Neural cell (in vitro differentiated cells): Measurements from ENCODE around the gene HTR7. TPM values are rescaled to one million over a fixed set of nuclear protein-coding genes. Genes with fewer than 3 reads are reported as not detected.

Source experiments
- H2AFZ ChIP-seq: fragments of 200-600, 300-800 bp; sonication (generic), shearing (Covaris generic); 2 replicates; pipeline ENCODE4 v1.6.0; 2014; ENCODE audit warnings: low read depth, mild to moderate bottlenecking, antibody characterized with exemption, low read length, moderate library complexity
- H3F3A ChIP-seq: fragments of 200-600 bp; shearing (Covaris generic); 2 replicates; pipeline ENCODE4 v1.6.1; 2016; ENCODE audit warnings: mild to moderate bottlenecking, moderate library complexity, mixed read lengths, antibody characterized with exemption, low read length; ENCODE audit not compliant: insufficient read depth, poor library complexity, severe bottlenecking
- H3K27ac ChIP-seq: fragments of 200-600, 300-800 bp; sonication (generic), shearing (Covaris generic); 2 replicates; pipeline ENCODE4 v1.5.1; 2014; ENCODE audit warnings: mild to moderate bottlenecking, low read length, moderate library complexity
- H3K27me3 ChIP-seq: fragments of 300-800, 200-600 bp; sonication (generic), shearing (Covaris generic); 2 replicates; pipeline ENCODE4 v1.6.0; 2014; ENCODE audit warnings: mild to moderate bottlenecking, low read depth, low read length, moderate library complexity; ENCODE audit not compliant: insufficient read depth
- H3K36me3 ChIP-seq: fragments of 300-800, 200-600 bp; sonication (generic), shearing (Covaris generic); 2 replicates; pipeline ENCODE4 v1.5.1; 2014; ENCODE audit warnings: mild to moderate bottlenecking, antibody characterized with exemption, low read length, moderate library complexity; ENCODE audit not compliant: insufficient read depth
- H3K4me2 ChIP-seq: fragments of 300-800, 200-600 bp; sonication (generic), shearing (Covaris generic); 2 replicates; pipeline ENCODE4 v1.6.0; 2014; ENCODE audit warnings: mild to moderate bottlenecking, low read length
- H3K4me3 ChIP-seq: fragments of 300-800, 200-600 bp; sonication (generic), shearing (Covaris generic); 2 replicates; pipeline ENCODE4 v1.5.1; 2014; ENCODE audit warnings: mild to moderate bottlenecking, low read length, moderate library complexity
- H3K79me2 ChIP-seq: fragments of 200-600 bp; shearing (Covaris generic); replicated peaks from 2 replicates; pipeline ENCODE4 v1.6.0; 2014; ENCODE audit warnings: mild to moderate bottlenecking, low read length, moderate library complexity; ENCODE audit not compliant: insufficient read depth
- H3K9ac ChIP-seq: fragments of 300-800, 200-600 bp; sonication (generic), shearing (Covaris generic); 2 replicates; pipeline ENCODE4 v1.6.1; 2016; ENCODE audit warnings: mild to moderate bottlenecking, low read length, mixed read lengths
- H3K9me2 ChIP-seq: fragments of 200-600 bp; shearing (Covaris generic); 2 replicates; pipeline ENCODE4 v1.6.1; 2016; ENCODE audit warnings: mild to moderate bottlenecking, low read length, mixed read lengths; ENCODE audit not compliant: insufficient read depth
- H3K9me3 ChIP-seq: fragments of 200-600, 300-800 bp; sonication (generic), shearing (Covaris generic); 2 replicates; pipeline ENCODE4 v1.6.1; 2016; ENCODE audit warnings: mild to moderate bottlenecking, mixed run types, low read length, moderate library complexity, mixed read lengths
- H4K20me1 ChIP-seq: fragments of 200-600 bp; shearing (Covaris generic); 2 replicates; pipeline ENCODE4 v1.6.1; 2016; ENCODE audit warnings: mild to moderate bottlenecking, mixed run types; ENCODE audit not compliant: insufficient read depth
- CTCF ChIP-seq: fragments of 450-650 bp; IDR thresholded peaks from 2 replicates; pipeline ENCODE4 v1.5.1; 2014; ENCODE audit warnings: antibody characterized with exemption, mild to moderate bottlenecking, moderate library complexity; ENCODE audit not compliant: poor library complexity, severe bottlenecking
- EP300 ChIP-seq: fragments of 450-650 bp; conservative IDR thresholded peaks from 2 replicates; pipeline ENCODE4 v1.6.1; 2014; ENCODE audit warnings: antibody characterized with exemption, mild to moderate bottlenecking, moderate library complexity; ENCODE audit not compliant: poor library complexity, severe bottlenecking
- EZH2 ChIP-seq: fragments of 200-600, 300-800 bp; shearing (Covaris generic), sonication (generic); IDR thresholded peaks from 2 replicates; pipeline ENCODE4 v1.6.1; 2014; ENCODE audit warnings: antibody characterized with exemption, low read length, borderline replicate concordance, mild to moderate bottlenecking; ENCODE audit not compliant: insufficient read depth, poor library complexity, severe bottlenecking
- MXI1 ChIP-seq: fragments of 450-650 bp; conservative IDR thresholded peaks from 2 replicates; pipeline ENCODE4 v1.6.1; 2014; ENCODE audit warnings: antibody characterized with exemption, mild to moderate bottlenecking; ENCODE audit not compliant: poor library complexity, severe bottlenecking
- POLR2AphosphoS5 ChIP-seq: IDR thresholded peaks from 2 replicates; pipeline ENCODE4 v1.6.1; 2012
- RAD21 ChIP-seq: fragments of 450-650 bp; conservative IDR thresholded peaks from 2 replicates; pipeline ENCODE4 v1.6.1; 2014; ENCODE audit warnings: antibody characterized with exemption, mild to moderate bottlenecking, moderate library complexity
- REST ChIP-seq: IDR thresholded peaks from 2 replicates; pipeline ENCODE4 v1.6.1; 2012; ENCODE audit warnings: borderline replicate concordance
- SMC3 ChIP-seq: fragments of 450-650 bp; conservative IDR thresholded peaks from 2 replicates; pipeline ENCODE4 v1.6.1; 2014; ENCODE audit warnings: antibody characterized with exemption, mild to moderate bottlenecking, moderate library complexity; ENCODE audit not compliant: poor library complexity
- TAF1 ChIP-seq: IDR thresholded peaks from 2 replicates; pipeline ENCODE4 v1.6.1; 2012; ENCODE audit warnings: low read depth
- polyA plus RNA-seq: library from polyadenylated mRNA; depleted of rRNA; stranded (reverse); fragments of >200 nt; gene quantifications from 2 replicates; pipeline ENCODE4 v1.2.3, GENCODE V29; 2014

The HTR7 gene
- polyA plus RNA-seq, 1 donor from 2014 or later, result 0.95 TPM

GRCh38 chr10:90834326-90834725 is 23.5 kb downstream of the HTR7 start:
- H2AFZ ChIP-seq, result no peak overlapping the region
- H3K9me2 ChIP-seq, result no peaks in the 10 kb centered on the region
- H4K20me1 ChIP-seq, result no peaks in the 10 kb centered on the region
- TF ChIP-seq CTCF (no peak), REST (no peak), EP300 (no peak), TAF1 (no peak), POLR2AphosphoS5 (no peak), RAD21 (no peak), EZH2 (no peak), SMC3 (no peak), MXI1 (no peak)
- no peak overlapping the region for H3K4me3 ChIP-seq
- no peak overlapping the region for H3K9ac ChIP-seq
- H3K79me2 ChIP-seq, result no peaks in the 10 kb centered on the region
- H3K27me3 ChIP-seq, result no peaks in the 10 kb centered on the region
- H3K36me3 ChIP-seq, result no peaks in the 10 kb centered on the region
- no peak overlapping the region for H3K4me2 ChIP-seq
- H3F3A ChIP-seq, result no peaks in the 10 kb centered on the region
- H3K9me3 ChIP-seq, result no peaks in the 10 kb centered on the region
- no peak overlapping the region for H3K27ac ChIP-seq

DNA sequence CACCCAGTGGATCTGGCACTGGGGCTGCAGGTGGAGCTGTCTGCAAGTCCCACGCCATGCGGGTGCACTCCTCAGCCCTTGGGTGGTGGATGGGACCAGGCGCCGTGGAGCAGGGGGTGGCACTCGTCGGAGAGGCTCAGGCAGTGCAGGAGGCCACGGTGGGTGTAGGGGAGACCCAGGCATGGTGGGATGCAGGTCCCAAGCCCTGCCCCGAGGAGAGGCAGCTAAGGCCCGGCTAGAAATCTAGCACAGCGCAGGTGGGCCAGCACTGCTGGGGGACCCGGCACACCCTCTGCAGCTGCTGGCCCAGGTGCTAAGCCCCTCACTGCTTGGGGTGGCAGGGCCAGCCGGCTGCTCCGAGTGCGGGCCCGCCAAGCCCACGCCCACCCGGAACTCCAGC is 25.7 kb downstream of the HTR7 start:
- TF ChIP-seq EP300 (no peak), CTCF (no peak), TAF1 (no peak), RAD21 (no peak), EZH2 (no peak), SMC3 (no peak), MXI1 (no peak), POLR2AphosphoS5 (no peak), REST (no peak)
- H3K79me2 ChIP-seq, result no peaks in the 10 kb centered on the region

More for the DNA sequence above, 25.7 kb downstream of the HTR7 start:
- no peaks in the 10 kb centered on the region for H3K36me3 ChIP-seq
- no peak overlapping the region for H3K27ac ChIP-seq
- no peaks in the 10 kb centered on the region for H4K20me1 ChIP-seq
- H3K27me3 ChIP-seq, result no peaks in the 10 kb centered on the region
- H3K9me2 ChIP-seq, result no peaks in the 10 kb centered on the region
- no peaks in the 10 kb centered on the region for H3F3A ChIP-seq
- no peaks in the 10 kb centered on the region for H3K9me3 ChIP-seq
- no peak overlapping the region for H3K4me2 ChIP-seq
- H3K4me3 ChIP-seq, result no peak overlapping the region
- H2AFZ ChIP-seq, result no peak overlapping the region
- no peak overlapping the region for H3K9ac ChIP-seq
